ENCODE data around the gene NSUN7. TPM values are rescaled to one million over a fixed set of nuclear protein-coding genes. Genes with fewer than 3 reads are reported as not detected.

NSUN7 gene
- total RNA-seq, 3 donors from 2014 or later: 0.80 to 19.3 (median 9.5) TPM

GRCh38 chr4:40822420-40823166 lies 72.8 kb downstream of the NSUN7 start:
- H3K27me3 ChIP-seq: no peaks in the 10 kb centered on the region
- H3K36me3 ChIP-seq: peaks cover 6% of the 10 kb centered on the region
- no peak overlapping the region for H3K27ac ChIP-seq
- H3K4me3 ChIP-seq: no peak overlapping the region
- no peaks in the 10 kb centered on the region for H3K4me1 ChIP-seq
- no peak for TF ChIP-seq POLR2AphosphoS5 (IDR thresholded peaks at IDR 0.05)
- TF ChIP-seq CTCF (IDR thresholded peaks at IDR 0.05): no peak
- no peak for TF ChIP-seq POLR2A (IDR thresholded peaks at IDR 0.05)
- no peak for DNase-seq (ENCODE audit: low spot score in 2 of 2)
- intact Hi-C loops (cut with DNase I; ENCODE audit: low total_unique reads): no loop called here
- no peaks in the 10 kb centered on the region for H3K9me3 ChIP-seq

GRCh38 chr4:40825014-40825838 lies 75.5 kb downstream of the NSUN7 start:
- H3K27ac ChIP-seq: no peak overlapping the region
- H3K4me1 ChIP-seq: no peaks in the 10 kb centered on the region
- H3K36me3 ChIP-seq: peaks cover 6% of the 10 kb centered on the region
- intact Hi-C loops (cut with DNase I; ENCODE audit: low total_unique reads): no loop called here
- H3K9me3 ChIP-seq: no peaks in the 10 kb centered on the region
- H3K27me3 ChIP-seq: no peaks in the 10 kb centered on the region
- no peak overlapping the region for H3K4me3 ChIP-seq
- TF ChIP-seq CTCF (IDR thresholded peaks at IDR 0.05): no peak
- no peak for DNase-seq (ENCODE audit: low spot score in 2 of 2)

GRCh38 chr4:40826821-40827220 lies 77.1 kb downstream of the NSUN7 start:
- Histone ChIP-seq H3K27ac (no peak overlapping the region), H3K36me3 (peaks cover 6% of the 10 kb centered on the region), H3K4me3 (no peak overlapping the region), H3K4me1 (no peaks in the 10 kb centered on the region), H3K9me3 (no peaks in the 10 kb centered on the region), H3K27me3 (no peaks in the 10 kb centered on the region)
- no peak for DNase-seq (ENCODE audit: low spot score in 2 of 2)
- intact Hi-C loops (cut with DNase I; ENCODE audit: low total_unique reads): no loop called here
- TF ChIP-seq POLR2AphosphoS5 (IDR thresholded peaks at IDR 0.05) (no peak), POLR2A (IDR thresholded peaks at IDR 0.05) (no peak), CTCF (IDR thresholded peaks at IDR 0.05) (no peak)

- Histone ChIP-seq H3K4me1 (no peaks in the 10 kb centered on the region), H3K27me3 (no peaks in the 10 kb centered on the region), H3K27ac (no peak overlapping the region), H3K4me3 (no peak overlapping the region), H3K36me3 (peaks cover 6% of the 10 kb centered on the region), H3K9me3 (no peaks in the 10 kb centered on the region)
- no peak for DNase-seq (ENCODE audit: low spot score in 2 of 2)
- intact Hi-C loops (cut with DNase I; ENCODE audit: low total_unique reads): loop anchor here (1.0 kb wide), 1 partner anchor 15 kb away; no protein-coding TSS in a partner anchor
- TF ChIP-seq CTCF (IDR thresholded peaks at IDR 0.05) (no peak), POLR2A (IDR thresholded peaks at IDR 0.05) (no peak), POLR2AphosphoS5 (IDR thresholded peaks at IDR 0.05) (no peak)
Observed at GRCh38 chr4:40827758-40828157, 78.0 kb downstream of the NSUN7 start.

- intact Hi-C loops (cut with DNase I; ENCODE audit: low total_unique reads): loop anchor here (1.0 kb wide), 1 partner anchor 16 kb away; no protein-coding TSS in a partner anchor
- H3K9me3 ChIP-seq: no peaks in the 10 kb centered on the region
- DNase-seq (ENCODE audit: low spot score in 2 of 2): no peak
- TF ChIP-seq POLR2A (IDR thresholded peaks at IDR 0.05) (no peak), CTCF (IDR thresholded peaks at IDR 0.05) (no peak)
- H3K4me3 ChIP-seq: no peak overlapping the region
- no peak overlapping the region for H3K27ac ChIP-seq
- no peaks in the 10 kb centered on the region for H3K27me3 ChIP-seq
- H3K4me1 ChIP-seq: no peaks in the 10 kb centered on the region
- H3K36me3 ChIP-seq: peaks cover 6% of the 10 kb centered on the region
Observed at GRCh38 chr4:40828661-40829060, 78.9 kb downstream of the NSUN7 start.
